ENCODE data around the gene UPP1. TPM values are rescaled to one million over a fixed set of nuclear protein-coding genes. Genes with fewer than 3 reads are reported as not detected.

Gene UPP1
- total and polyA plus RNA-seq, 10 of the 15 experiments (the other 5 are each of a cell fraction or from before 2014, with no cell fraction given): 0.93 to 7.9 (median 3.8) TPM

- H3K36me3 ChIP-seq (ENCODE audit: control insufficient read depth in 2 of 2, insufficient read depth in 2 of 2, low read length in 1 of 2): no peaks in the 10 kb centered on the region
- H3K4me3 ChIP-seq: no peak overlapping the region
- no peak overlapping the region for H3K9ac ChIP-seq (ENCODE audit: control insufficient read depth, insufficient read depth, low read length)
- DNase-seq (ENCODE audit: low read depth, low spot score) (no peak), FAIRE-seq (no peak), ATAC-seq (no peak)
- H4K20me1 ChIP-seq (ENCODE audit: control insufficient read depth, insufficient read depth): no peaks in the 10 kb centered on the region
- H2AFZ ChIP-seq (ENCODE audit: control insufficient read depth, low read depth, low read length): no peak overlapping the region
- H3K79me2 ChIP-seq (ENCODE audit: control insufficient read depth, insufficient read depth, low read length): no peaks in the 10 kb centered on the region
- ChIA-PET SMC1A (ENCODE audit: uncharacterized antibody, unreplicated experiment) (no interaction called here), RAD21 (ENCODE audit: unreplicated experiment) (no interaction called here), CTCF (interaction anchor here (0.8 kb wide), 1 partner anchor 205 kb away, joined by 5 read pairs; no protein-coding TSS in a partner anchor), POLR2A (no interaction called here)
- H3K27ac ChIP-seq (ENCODE audit: control insufficient read depth, insufficient read depth): no peak overlapping the region
- WGBS (ENCODE audit: insufficient coverage, insufficient replicate concordance, low lambda C conversion rate, missing lambda C conversion rate): 26% methylated on average over 3 of the region's 3 CpGs
- no peaks in the 10 kb centered on the region for H3K9me3 ChIP-seq (replicated peaks; ENCODE audit: control insufficient read depth, insufficient read depth, low read length)
- no peaks in the 10 kb centered on the region for H3K27me3 ChIP-seq (replicated peaks in 1 of 2; ENCODE audit: control insufficient read depth in 2 of 2, insufficient read depth in 2 of 2, low read length in 1 of 2)
- TF ChIP-seq POLR2A (IDR thresholded peaks at IDR 0.05; ENCODE audit: low read depth, low read length) (no peak), NRF1 (conservative IDR thresholded peaks at IDR 0.05; ENCODE audit: low read depth, low read length) (no peak), JUND (IDR thresholded peaks at IDR 0.05; ENCODE audit: low read depth, low read length) (no peak), MTA3 (IDR thresholded peaks at IDR 0.05; ENCODE audit: borderline replicate concordance, low read length) (no peak), SPI1 (IDR thresholded peaks at IDR 0.05; ENCODE audit: borderline replicate concordance, insufficient read depth, low read depth, low read length) (no peak), SIN3A (IDR thresholded peaks at IDR 0.05; ENCODE audit: low read depth, low read length) (no peak), STAT3 (IDR thresholded peaks at IDR 0.05; ENCODE audit: low read depth, low read length) (no peak), E4F1 (IDR thresholded peaks at IDR 0.05; ENCODE audit: borderline replicate concordance, partially characterized antibody) (no peak), TBL1XR1 (IDR thresholded peaks at IDR 0.05; ENCODE audit: low read depth, low read length) (no peak), HDAC2 (IDR thresholded peaks at IDR 0.05) (no peak), CHD2 (IDR thresholded peaks at IDR 0.05; ENCODE audit: borderline replicate concordance, low read depth, low read length) (no peak)
- intact Hi-C loops (cut with micrococcal nuclease; ENCODE audit: unreplicated experiment) (no loop called here), in situ Hi-C loops (cut with MboI) (no loop called here)
- no peaks in the 10 kb centered on the region for H3K4me1 ChIP-seq (ENCODE audit: control insufficient read depth, insufficient read depth, low read length)
- no TSS peak for BruUV-seq (replicated peaks)
- H3K4me2 ChIP-seq (ENCODE audit: control insufficient read depth, insufficient read depth): no peak overlapping the region
Measured at GRCh38 chr7:48150086-48150485, 61.0 kb downstream of the UPP1 start.
